Keratinocyte (primary cell): Measurements from ENCODE around the gene PDX1.
A peak's percentile ranks its signal among the peaks of the same experiment; 100 is the strongest.

Source experiments
- EZH2 ChIP-seq: IDR thresholded peaks from one replicate; pipeline ENCODE4 v1.6.1; 2012; ENCODE audit warnings: inconsistent platforms, mild to moderate bottlenecking, low read length, moderate library complexity
- TF ChIP-seq, protein P1 (sequence below), 3 experiments: IDR thresholded peaks in 1 of 3; conservative IDR thresholded peaks in 1 of 3; optimal IDR thresholded peaks in 1 of 3; 2 replicates in 2 of 3; 3 replicates in 1 of 3; pipeline versions ENCODE3 to v1.5.1; 2011; ENCODE audit warnings: low read length in 3 of 3, mild to moderate bottlenecking in 3 of 3, moderate library complexity in 2 of 3, control low read depth in 1 of 3, inconsistent platforms in 1 of 3; ENCODE audit not compliant: insufficient read depth in 2 of 3; ENCODE audit errors: extremely low read depth in 1 of 3

DNA sequence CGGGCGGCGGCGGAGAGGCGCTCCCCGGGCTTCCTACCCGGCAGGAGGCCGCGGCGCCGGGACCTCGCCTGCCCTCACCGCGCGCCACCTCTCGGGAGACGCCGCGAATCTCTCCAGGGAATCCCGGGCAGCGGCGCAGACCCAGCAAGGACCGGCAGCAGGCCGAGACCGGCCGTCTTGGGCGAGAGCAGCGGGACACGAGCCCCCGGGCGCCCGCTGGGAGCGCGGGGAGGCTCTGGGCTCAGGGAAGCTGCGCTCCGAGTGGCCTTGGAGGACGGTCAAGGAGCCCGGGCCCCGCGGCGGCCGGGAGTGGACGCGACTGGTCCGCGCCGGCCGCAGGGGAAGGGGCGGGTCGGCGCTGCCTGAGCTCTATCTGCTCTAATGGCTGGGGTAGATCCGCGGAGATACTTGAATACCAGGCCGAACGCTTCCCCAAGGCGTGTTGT lies 34.6 kb downstream of the PDX1 start:
- TF ChIP-seq, protein P1, sequence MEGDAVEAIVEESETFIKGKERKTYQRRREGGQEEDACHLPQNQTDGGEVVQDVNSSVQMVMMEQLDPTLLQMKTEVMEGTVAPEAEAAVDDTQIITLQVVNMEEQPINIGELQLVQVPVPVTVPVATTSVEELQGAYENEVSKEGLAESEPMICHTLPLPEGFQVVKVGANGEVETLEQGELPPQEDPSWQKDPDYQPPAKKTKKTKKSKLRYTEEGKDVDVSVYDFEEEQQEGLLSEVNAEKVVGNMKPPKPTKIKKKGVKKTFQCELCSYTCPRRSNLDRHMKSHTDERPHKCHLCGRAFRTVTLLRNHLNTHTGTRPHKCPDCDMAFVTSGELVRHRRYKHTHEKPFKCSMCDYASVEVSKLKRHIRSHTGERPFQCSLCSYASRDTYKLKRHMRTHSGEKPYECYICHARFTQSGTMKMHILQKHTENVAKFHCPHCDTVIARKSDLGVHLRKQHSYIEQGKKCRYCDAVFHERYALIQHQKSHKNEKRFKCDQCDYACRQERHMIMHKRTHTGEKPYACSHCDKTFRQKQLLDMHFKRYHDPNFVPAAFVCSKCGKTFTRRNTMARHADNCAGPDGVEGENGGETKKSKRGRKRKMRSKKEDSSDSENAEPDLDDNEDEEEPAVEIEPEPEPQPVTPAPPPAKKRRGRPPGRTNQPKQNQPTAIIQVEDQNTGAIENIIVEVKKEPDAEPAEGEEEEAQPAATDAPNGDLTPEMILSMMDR (optimal IDR thresholded peaks at IDR 0.05 in 1 of 3, IDR thresholded peaks at IDR 0.05 in 1 of 3, conservative IDR thresholded peaks at IDR 0.05 in 1 of 3; ENCODE audit: extremely low read depth in 1 of 3, insufficient read depth in 2 of 3, low read length in 3 of 3): peak in 1 of 3 experiments; percentile 5
- TF ChIP-seq EZH2: no peak
